Trophoblast cell (in vitro differentiated cells and primary cell): ENCODE data around the gene R3HCC1L.

Experiments used
- DNase-seq, 2 donors: peaks; one replicate each; pipeline ENCODE4 v3.0.0-alpha.2; 2016
- H2AFZ ChIP-seq: 2 replicates; pipeline ENCODE4 v1.6.1; 2013; ENCODE audit warnings: low read length, moderate library complexity, mild to moderate bottlenecking; ENCODE audit not compliant: insufficient read depth, poor library complexity
- H2AK5ac ChIP-seq: 2 replicates; pipeline ENCODE4 v1.6.1; 2013; ENCODE audit warnings: mild to moderate bottlenecking, low read length
- H2BK120ac ChIP-seq: 2 replicates; pipeline ENCODE4 v1.6.1; 2013; ENCODE audit warnings: low read length, mild to moderate bottlenecking, moderate library complexity; ENCODE audit not compliant: insufficient read depth, poor library complexity
- H2BK12ac ChIP-seq: 2 replicates; pipeline ENCODE4 v1.6.1; 2013; ENCODE audit warnings: mild to moderate bottlenecking, low read length, moderate library complexity
- H2BK5ac ChIP-seq: 2 replicates; pipeline ENCODE4 v1.6.1; 2013; ENCODE audit warnings: low read length, low read depth, moderate library complexity, mild to moderate bottlenecking; ENCODE audit not compliant: poor library complexity
- H3K14ac ChIP-seq: 2 replicates; pipeline ENCODE4 v1.6.1; 2013; ENCODE audit warnings: mild to moderate bottlenecking, low read length
- H3K18ac ChIP-seq: 2 replicates; pipeline ENCODE4 v1.6.1; 2013; ENCODE audit warnings: mild to moderate bottlenecking, low read length
- H3K23ac ChIP-seq: 2 replicates; pipeline ENCODE4 v1.6.1; 2013; ENCODE audit warnings: low read length
- H3K27ac ChIP-seq: 2 replicates; pipeline ENCODE4 v1.5.1; 2013; ENCODE audit warnings: low read depth, mild to moderate bottlenecking, inconsistent platforms, low read length, moderate library complexity
- H3K27me3 ChIP-seq: 2 replicates; pipeline ENCODE4 v1.6.1; 2013; ENCODE audit warnings: inconsistent platforms, mild to moderate bottlenecking, low read length, moderate library complexity; ENCODE audit not compliant: insufficient read depth
- H3K36me3 ChIP-seq, 2 experiments: 1 replicate in 1 of 2; 2 replicates in 1 of 2; pipeline ENCODE4 v1.6.1; 2013; ENCODE audit warnings: low read length in 2 of 2, mild to moderate bottlenecking in 2 of 2, moderate library complexity in 1 of 2; ENCODE audit not compliant: insufficient read depth in 2 of 2, control insufficient read depth in 1 of 2
- H3K4ac ChIP-seq: 2 replicates; pipeline ENCODE4 v1.6.1; 2013; ENCODE audit warnings: low read depth, mild to moderate bottlenecking, low read length, moderate library complexity
- H3K4me1 ChIP-seq, 2 experiments: 1 replicate in 1 of 2; 2 replicates in 1 of 2; pipeline ENCODE4 v1.6.1; 2013; ENCODE audit warnings: low read length in 2 of 2, mild to moderate bottlenecking in 2 of 2, moderate library complexity in 1 of 2; ENCODE audit not compliant: insufficient read depth in 2 of 2, control insufficient read depth in 1 of 2
- H3K4me2 ChIP-seq: 2 replicates; pipeline ENCODE4 v1.6.1; 2013; ENCODE audit warnings: inconsistent platforms, mild to moderate bottlenecking, low read length, moderate library complexity
- H3K4me3 ChIP-seq: 2 replicates; pipeline ENCODE4 v1.5.1; 2013; ENCODE audit warnings: mild to moderate bottlenecking, low read depth, low read length, inconsistent platforms
- H3K79me1 ChIP-seq: one replicate; pipeline ENCODE4 v1.6.1; 2013; ENCODE audit warnings: low read length
- H3K79me2 ChIP-seq: 2 replicates; pipeline ENCODE4 v1.6.1; 2013; ENCODE audit warnings: low read length, mild to moderate bottlenecking; ENCODE audit not compliant: control insufficient read depth, insufficient read depth, poor library complexity
- H3K9ac ChIP-seq: 2 replicates; pipeline ENCODE4 v1.6.1; 2013; ENCODE audit warnings: mild to moderate bottlenecking, low read length
- H3K9me3 ChIP-seq: 2 replicates; pipeline ENCODE4 v1.6.1; 2013; ENCODE audit warnings: low read depth, mild to moderate bottlenecking, control low read depth, inconsistent platforms, low read length; ENCODE audit not compliant: insufficient read depth
- H4K12ac ChIP-seq: 2 replicates; pipeline ENCODE4 v1.6.1; 2013; ENCODE audit warnings: low read depth, mild to moderate bottlenecking, low read length, moderate library complexity
- H4K8ac ChIP-seq: 2 replicates; pipeline ENCODE4 v1.6.1; 2013; ENCODE audit warnings: low read depth, mild to moderate bottlenecking, low read length, moderate library complexity
- H4K91ac ChIP-seq: one replicate; pipeline ENCODE4 v1.6.1; 2013; ENCODE audit warnings: low read depth, mild to moderate bottlenecking, low read length, moderate library complexity
- WGBS: extraction: QIAGEN DNeasy Blood & Tissue Kit; methylation state at CpG from one replicate; pipeline ENCODE4 v1.1.7; 2013; ENCODE audit warnings: missing lambda C conversion rate; ENCODE audit not compliant: insufficient read length, insufficient coverage; ENCODE audit errors: extremely low coverage; 5-methylcytosine and 5-hydroxymethylcytosine counted together

Gene R3HCC1L

GRCh38 chr10:98254234-98254974 is 119.9 kb downstream of the R3HCC1L start:
- no CpG with 5 or more reads among the region's 10 CpGs for WGBS

GRCh38 chr10:98255146-98255877 is 120.9 kb downstream of the R3HCC1L start:
- Histone ChIP-seq H3K9me3 (no peaks in the 10 kb centered on the region), H2BK120ac (no peak overlapping the region), H2BK5ac (no peak overlapping the region), H3K14ac (no peak overlapping the region), H3K4me1 (peaks cover 6 to 12% of the 10 kb centered on the region in 2 experiments), H4K91ac (no peak overlapping the region), H4K8ac (no peak overlapping the region), H2AK5ac (no peak overlapping the region), H3K18ac (no peak overlapping the region), H2AFZ (no peak overlapping the region), H3K36me3 (peaks cover 4 to 6% of the 10 kb centered on the region in 2 experiments), H3K4ac (no peak overlapping the region), H3K4me3 (no peak overlapping the region), H3K27ac (no peak overlapping the region), H3K27me3 (no peaks in the 10 kb centered on the region), H3K9ac (no peak overlapping the region), H2BK12ac (no peak overlapping the region), H3K23ac (no peak overlapping the region), H4K12ac (no peak overlapping the region), H3K4me2 (no peak overlapping the region), H3K79me1 (no peaks in the 10 kb centered on the region), H3K79me2 (no peaks in the 10 kb centered on the region)
- no peak for DNase-seq
- no CpG with 5 or more reads among the region's 17 CpGs for WGBS

More at GRCh38 chr10:98254234-98254974, 119.9 kb downstream of the R3HCC1L start:
- Histone ChIP-seq H3K27ac (no peak overlapping the region), H3K23ac (no peak overlapping the region), H4K8ac (no peak overlapping the region), H3K79me2 (no peaks in the 10 kb centered on the region), H3K9me3 (no peaks in the 10 kb centered on the region), H3K27me3 (no peaks in the 10 kb centered on the region), H3K79me1 (no peaks in the 10 kb centered on the region), H3K4me1 (peaks cover 6 to 12% of the 10 kb centered on the region in 2 experiments), H3K9ac (no peak overlapping the region), H2BK5ac (no peak overlapping the region), H3K4ac (no peak overlapping the region), H2AK5ac (no peak overlapping the region), H2BK12ac (no peak overlapping the region), H3K4me3 (no peak overlapping the region), H3K4me2 (no peak overlapping the region), H3K36me3 (peaks cover 4 to 8% of the 10 kb centered on the region in 2 experiments), H4K91ac (no peak overlapping the region), H3K18ac (no peak overlapping the region), H4K12ac (no peak overlapping the region), H2BK120ac (no peak overlapping the region), H2AFZ (no peak overlapping the region), H3K14ac (no peak overlapping the region)
- DNase-seq: no peak

GRCh38 chr10:98256692-98257091 is 122.2 kb downstream of the R3HCC1L start:
- no peak overlapping the region for H3K27ac ChIP-seq
- H3K18ac ChIP-seq: no peak overlapping the region
- H4K8ac ChIP-seq: no peak overlapping the region
- no peak overlapping the region for H2BK5ac ChIP-seq
- no peak for DNase-seq
- peaks cover 6 to 9% of the 10 kb centered on the region in 2 experiments for H3K4me1 ChIP-seq
- no peaks in the 10 kb centered on the region for H3K27me3 ChIP-seq
- no CpG with 5 or more reads among the region's 11 CpGs for WGBS
- H2AFZ ChIP-seq: no peak overlapping the region
- H3K14ac ChIP-seq: no peak overlapping the region
- no peak overlapping the region for H4K12ac ChIP-seq
- H2BK12ac ChIP-seq: no peak overlapping the region
- no peak overlapping the region for H3K9ac ChIP-seq
- H3K23ac ChIP-seq: no peak overlapping the region
- H3K9me3 ChIP-seq: no peaks in the 10 kb centered on the region
- no peak overlapping the region for H2AK5ac ChIP-seq
- no peak overlapping the region for H2BK120ac ChIP-seq
- H3K4me2 ChIP-seq: no peak overlapping the region
- no peaks in the 10 kb centered on the region for H3K79me1 ChIP-seq
- H3K4ac ChIP-seq: no peak overlapping the region
- H3K4me3 ChIP-seq: no peak overlapping the region
- H3K79me2 ChIP-seq: no peaks in the 10 kb centered on the region
- peaks cover 4 to 5% of the 10 kb centered on the region in 2 experiments for H3K36me3 ChIP-seq
- H4K91ac ChIP-seq: no peak overlapping the region

GRCh38 chr10:98257198-98257597 is 122.7 kb downstream of the R3HCC1L start:
- Histone ChIP-seq H3K23ac (no peak overlapping the region), H3K14ac (no peak overlapping the region), H4K8ac (no peak overlapping the region), H3K4me3 (no peak overlapping the region), H3K9me3 (no peaks in the 10 kb centered on the region), H2BK120ac (no peak overlapping the region), H4K91ac (no peak overlapping the region), H3K79me2 (no peaks in the 10 kb centered on the region), H3K36me3 (peaks cover 4 to 5% of the 10 kb centered on the region in 2 experiments), H2BK5ac (no peak overlapping the region), H3K27ac (no peak overlapping the region), H3K4ac (no peak overlapping the region), H3K4me1 (peaks cover 4% of the 10 kb centered on the region in 2 experiments), H3K79me1 (no peaks in the 10 kb centered on the region), H4K12ac (no peak overlapping the region), H2AK5ac (no peak overlapping the region), H3K9ac (no peak overlapping the region), H3K18ac (no peak overlapping the region), H2AFZ (no peak overlapping the region), H3K27me3 (no peaks in the 10 kb centered on the region), H2BK12ac (no peak overlapping the region), H3K4me2 (no peak overlapping the region)
- whole genome bisulfite sequencing: no CpG with 5 or more reads among the region's 12 CpGs
- no peak for DNase-seq
